HK-2 (cell line): ENCODE results near the gene TRANK1.
"Not testable (repeated sequence)": the region's sequence is repeated elsewhere in the genome, so short reads cannot be mapped to it uniquely, and the experiment has no call there.

Source experiments
- DNase-seq: peaks from one replicate; pipeline ENCODE4 v3.0.0-alpha.2; 2018; ENCODE audit not compliant: unreplicated experiment

TRANK1 gene

DNA sequence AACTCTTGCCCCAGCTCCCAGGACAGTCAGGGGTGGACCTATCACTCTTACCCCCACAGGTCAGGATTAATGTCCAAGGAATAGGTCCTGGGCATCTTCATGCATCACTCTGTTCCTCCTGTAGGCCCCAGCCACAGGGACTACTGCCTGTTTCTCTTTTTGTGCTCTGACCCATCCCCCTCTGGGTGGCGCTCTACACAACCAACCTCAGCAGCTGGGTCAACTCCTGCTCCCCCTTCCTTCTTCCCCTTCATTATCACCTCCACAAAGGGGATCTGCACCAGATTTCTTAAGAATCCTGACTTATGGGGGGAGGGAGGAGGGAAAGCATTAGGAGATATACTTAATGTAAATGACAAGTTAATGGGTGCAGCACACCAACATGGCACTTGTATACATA is 12.2 kb upstream of the TRANK1 start:
- DNase-seq = no peak

- DNase-seq = no peak
Observed at GRCh38 chr3:36956155-36956554, 11.3 kb upstream of the TRANK1 start.

- no peak for DNase-seq
Observed at GRCh38 chr3:36954452-36955134, 9.7 kb upstream of the TRANK1 start.

DNA sequence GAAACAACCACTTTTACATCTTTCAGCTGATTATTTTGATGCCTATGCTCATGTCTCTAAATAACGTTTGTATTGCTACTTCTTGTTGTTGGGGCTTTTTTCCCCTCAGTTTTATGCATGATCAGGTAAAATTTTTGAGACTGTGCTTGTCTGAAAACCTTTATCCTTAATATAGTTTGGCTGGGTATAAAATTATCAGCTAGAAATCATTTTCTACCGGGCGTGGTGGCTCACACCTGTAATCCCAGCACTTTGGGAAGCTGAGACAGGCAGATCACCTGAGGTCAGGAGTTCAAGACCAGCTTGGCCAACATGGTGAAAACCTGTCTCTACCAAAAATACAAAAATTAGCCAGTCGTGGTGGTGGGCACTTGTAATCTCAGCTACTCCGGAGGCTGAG is 3.0 kb upstream of the TRANK1 start:
- DNase-seq = not testable (repeated sequence)

- no peak for DNase-seq
Observed at GRCh38 chr3:36945333-36945980, 603 bp upstream of the TRANK1 start.

- no peak for DNase-seq
Observed at GRCh38 chr3:36944012-36944640, 728 bp downstream of the TRANK1 start.

- no peak for DNase-seq
Observed at GRCh38 chr3:36943601-36944000, 1.3 kb downstream of the TRANK1 start.

GRCh38 chr3:36942638-36943248 is 2.1 kb downstream of the TRANK1 start:
- no peak for DNase-seq

GRCh38 chr3:36941658-36942057 is 3.2 kb downstream of the TRANK1 start:
- no peak for DNase-seq

DNA sequence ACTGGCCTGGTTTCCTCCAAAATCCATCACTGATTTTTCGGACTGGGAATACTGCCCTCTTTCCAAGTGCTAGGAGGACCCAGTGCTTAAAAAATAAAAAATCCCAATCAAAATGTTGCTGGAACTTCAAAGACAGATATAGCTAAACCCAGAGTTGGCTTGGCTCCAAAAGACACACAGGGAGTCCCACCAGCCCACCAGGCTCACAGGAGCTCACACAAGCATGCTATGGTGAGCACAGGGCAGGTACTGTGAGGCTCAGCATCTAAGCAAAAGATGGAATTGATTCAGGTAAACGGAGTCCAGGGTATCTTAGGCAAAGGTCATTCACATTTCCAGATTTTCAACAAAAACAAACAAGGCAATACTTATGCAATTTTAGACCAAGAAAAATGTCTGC is 3.7 kb downstream of the TRANK1 start:
- no peak for DNase-seq

GRCh38 chr3:36937492-36937891 is 7.4 kb downstream of the TRANK1 start:
- no peak for DNase-seq

DNA sequence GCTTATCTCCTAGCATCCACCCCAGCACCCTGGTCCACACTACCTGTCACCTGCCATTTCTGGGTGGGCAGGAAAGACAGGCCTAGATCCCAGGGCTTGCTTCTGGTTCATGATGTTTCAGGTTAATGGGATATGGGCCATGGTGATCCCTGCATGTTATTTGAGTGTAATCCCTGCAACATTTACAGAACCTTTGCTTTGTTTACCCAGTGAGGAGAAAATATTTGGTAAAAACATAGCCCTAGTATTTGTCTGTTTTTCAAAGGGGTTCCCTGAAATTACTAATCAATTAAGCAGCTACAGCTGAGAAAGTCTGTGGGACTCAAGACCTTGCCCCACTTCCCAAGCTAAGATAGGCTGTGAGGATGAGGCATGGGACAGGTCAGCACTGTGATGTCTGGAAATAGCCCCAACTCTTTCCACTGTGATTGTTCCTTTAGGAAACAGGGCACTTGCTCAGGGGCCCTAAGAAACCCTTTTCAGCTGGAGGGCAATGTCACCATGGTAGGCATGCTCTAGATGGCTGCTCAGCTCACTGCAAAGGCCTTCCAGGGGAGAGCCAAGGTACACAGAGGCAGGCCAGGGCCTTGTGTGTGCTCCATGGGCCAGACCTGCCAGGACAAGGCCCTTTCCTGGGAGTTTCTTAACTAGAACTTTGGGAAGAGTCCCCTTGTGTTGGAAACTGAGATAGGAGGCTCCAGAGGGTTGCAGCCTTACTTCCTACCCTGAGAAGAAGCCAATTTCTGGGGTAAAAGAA is 11.1 kb downstream of the TRANK1 start:
- no peak for DNase-seq

GRCh38 chr3:36931424-36931823 is 13.4 kb downstream of the TRANK1 start:
- DNase-seq = not testable (repeated sequence)

DNA sequence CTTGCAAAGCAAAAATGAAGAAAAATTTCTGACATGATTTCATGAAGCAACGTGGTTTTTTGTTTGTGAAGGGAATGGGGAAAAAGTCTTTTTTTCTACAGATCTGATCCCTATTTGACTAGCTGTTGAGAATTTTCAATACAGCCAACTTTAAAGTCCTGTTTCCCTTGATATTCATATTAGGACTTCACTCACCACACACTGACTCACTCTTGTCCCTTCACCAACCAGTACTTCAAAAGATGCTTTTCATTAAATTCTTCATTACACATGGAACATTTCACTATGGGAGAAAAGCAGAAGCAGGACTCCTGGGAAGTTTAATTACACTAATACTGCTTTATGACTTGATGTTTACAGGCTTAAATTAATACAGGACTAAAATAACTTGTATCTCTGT is 16.6 kb downstream of the TRANK1 start:
- DNase-seq = no peak

- no peak for DNase-seq
Observed at GRCh38 chr3:36926292-36926897, 18.5 kb downstream of the TRANK1 start.

DNA sequence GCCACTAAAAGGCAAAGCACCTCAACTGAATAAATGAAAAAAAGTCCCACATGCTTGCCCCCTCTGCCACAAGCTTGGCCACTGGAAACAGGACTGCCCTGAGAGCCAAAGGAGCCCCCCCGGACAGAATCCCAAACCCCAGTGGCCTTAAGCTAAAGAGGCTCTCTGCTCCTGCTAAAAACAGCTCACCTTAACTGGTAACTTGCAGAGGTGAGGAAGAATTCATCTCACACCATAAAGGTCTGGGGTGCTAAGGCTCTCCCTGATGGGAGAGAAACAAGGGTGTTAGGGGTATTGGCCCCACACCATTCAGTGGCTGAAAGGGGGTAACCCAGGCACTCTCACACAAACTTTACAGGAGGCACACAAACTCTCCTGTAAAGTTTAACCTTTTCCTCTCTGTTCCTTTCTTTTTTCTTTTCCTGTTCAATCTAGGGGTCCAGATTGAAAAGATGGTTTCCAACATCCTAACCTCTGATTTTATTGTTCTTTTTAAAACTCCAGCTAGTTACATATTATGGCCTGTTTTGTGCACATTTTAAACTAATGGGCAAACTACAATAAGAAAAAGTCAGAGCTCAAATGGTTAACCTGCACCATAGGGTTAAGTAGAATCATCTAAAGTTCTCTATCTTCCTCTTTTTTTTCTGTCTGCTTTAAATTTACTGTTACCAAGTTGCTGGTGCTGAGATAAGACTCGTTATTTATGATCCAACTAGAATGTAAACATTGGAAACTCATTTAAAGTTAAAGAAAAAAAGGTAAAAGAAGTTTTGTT is 19.9 kb downstream of the TRANK1 start:
- no peak for DNase-seq

DNA sequence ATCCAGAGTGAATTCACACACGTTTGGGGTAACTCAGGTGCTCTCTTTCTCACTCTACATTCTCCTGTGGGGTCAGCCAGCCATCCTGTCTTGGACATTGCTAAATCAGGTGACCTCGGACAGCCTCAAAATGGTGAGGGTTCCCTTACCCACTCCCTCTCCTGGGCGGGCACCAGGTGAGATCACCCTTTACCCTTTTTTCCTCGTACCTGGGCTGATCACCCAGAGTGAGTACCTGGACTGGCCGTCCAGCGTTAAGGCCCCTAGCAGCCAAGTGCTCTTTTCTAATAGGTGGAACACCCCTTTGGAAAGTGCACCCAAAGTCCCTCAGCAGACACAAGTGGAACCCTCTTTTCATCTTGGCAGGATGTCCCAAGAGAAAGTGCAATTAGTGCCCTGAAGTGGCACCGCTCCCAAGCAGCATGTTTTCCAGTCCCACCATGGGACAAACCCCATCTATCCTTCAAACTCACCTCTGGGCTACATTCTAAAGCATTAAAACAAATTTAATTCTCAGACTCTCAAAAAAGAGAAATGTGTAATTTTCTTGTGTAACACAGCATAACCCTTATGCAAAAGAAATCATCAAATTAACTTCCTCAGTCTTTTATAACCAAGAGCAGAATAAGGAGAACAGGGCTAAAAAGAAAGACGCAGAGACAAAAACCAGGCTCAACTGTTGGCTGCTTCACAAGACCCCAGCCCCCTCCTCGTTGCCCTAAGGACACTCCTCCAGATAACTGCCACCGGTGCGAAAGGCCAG is 20.7 kb downstream of the TRANK1 start:
- no peak for DNase-seq

DNA sequence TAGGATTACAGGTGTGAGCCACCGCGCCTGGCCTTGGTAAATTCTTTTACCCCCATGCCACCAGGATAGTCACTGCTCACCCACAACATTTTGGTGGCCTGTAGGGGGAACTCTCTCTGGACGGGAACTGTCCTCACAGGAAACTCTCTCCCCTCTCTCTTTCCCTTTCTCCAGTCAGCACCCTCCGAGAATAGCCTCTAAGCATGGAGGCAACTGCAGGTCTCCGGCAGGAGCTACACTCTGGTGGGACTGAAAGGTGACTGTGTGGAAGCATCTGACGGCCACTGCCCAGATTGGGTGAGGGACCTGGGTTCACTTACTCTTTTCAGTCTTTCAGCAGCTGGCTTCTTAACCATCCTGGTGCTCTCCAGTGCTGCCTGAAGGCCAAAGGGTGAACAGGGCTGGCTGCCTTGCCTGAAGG is 21.3 kb downstream of the TRANK1 start:
- DNase-seq = no peak

GRCh38 chr3:36920884-36921567 is 23.8 kb downstream of the TRANK1 start:
- DNase-seq = no peak
